Kidney (tissue), 14 donors: ENCODE measurements around the gene DNAAF8. TPM values are rescaled to one million over a fixed set of nuclear protein-coding genes. Genes with fewer than 3 reads are reported as not detected.

Source experiments
- DNase-seq, 5 donors: peaks; one replicate each; pipeline ENCODE4 v3.0.0-alpha.2; 2013 to 2020
- FAIRE-seq: peaks from 2 replicates; lab custom pipeline; 2012; peaks lifted over from hg19 to GRCh38; lab: Jason Lieb, UNC
- H3K27ac ChIP-seq, 2 donors: one replicate each; pipeline ENCODE4 v1.7.0; 2013; ENCODE audit warnings: low read depth in 2 of 2, low read length in 2 of 2, inconsistent platforms in 1 of 2
- H3K27me3 ChIP-seq: one replicate; pipeline ENCODE4 v1.7.1; 2013; ENCODE audit warnings: low read length, inconsistent platforms; ENCODE audit not compliant: control insufficient read depth, insufficient read depth
- H3K36me3 ChIP-seq, 3 donors: one replicate each; pipeline versions ENCODE4 v1.7.0 to v1.7.1; 2013; ENCODE audit warnings: low read length in 3 of 3, control low read depth in 1 of 3, inconsistent platforms in 1 of 3; ENCODE audit not compliant: insufficient read depth in 3 of 3, control insufficient read depth in 2 of 3
- H3K4me1 ChIP-seq, 3 donors: one replicate each; pipeline versions ENCODE4 v1.7.0 to v1.7.1; 2013; ENCODE audit warnings: low read length in 3 of 3, inconsistent platforms in 1 of 3, low read depth in 1 of 3; ENCODE audit not compliant: control insufficient read depth in 2 of 3, insufficient read depth in 2 of 3
- H3K4me3 ChIP-seq, 3 donors: one replicate each; pipeline versions ENCODE4 v1.7.0 to v1.8.1; 2013; ENCODE audit warnings: low read length in 3 of 3, control low read depth in 1 of 3, inconsistent platforms in 1 of 3
- H3K9ac ChIP-seq, 3 donors: one replicate each; pipeline versions ENCODE4 v1.7.0 to v1.7.1; 2013; ENCODE audit warnings: low read length in 3 of 3, control low read depth in 1 of 3, inconsistent platforms in 1 of 3
- H3K9me3 ChIP-seq, 3 donors: one replicate each; pipeline versions ENCODE4 v1.7.0 to v1.7.1; 2013; ENCODE audit warnings: low read length in 3 of 3, control low read depth in 1 of 3, inconsistent platforms in 1 of 3; ENCODE audit not compliant: control insufficient read depth in 2 of 3, insufficient read depth in 1 of 3
- intact Hi-C: fragments of 100-400 bp; cut with DNase I; formaldehyde crosslinking; loops from one replicate; pipeline ENCODE4 v1.11.1; 2022
- polyA plus RNA-seq: library from polyadenylated mRNA; stranded (reverse); fragments of 350-450 nt; fragmentation: Illumina TruSeq; extraction: RNeasy Lipid Tissue Mini Kit (QIAGEN cat#74804); gene quantifications from one replicate; pipeline ENCODE4 v1.2.3, GENCODE V29; 2014; ENCODE audit warnings: low read depth, low replicate concordance; ENCODE audit not compliant: insufficient read depth
- total RNA-seq: library from RNA; stranded (reverse); fragmentation: NEBNext Ultra II Directional; extraction: Animal tissue kit (Norgen Biotek cat#: 25700); gene quantifications from one replicate; pipeline ENCODE4 v1.2.1, GENCODE V29; 2021
- TF ChIP-seq, protein P1 (sequence below): IDR thresholded peaks from 3 replicates; pipeline ENCODE4 v1.5.1; 2012; ENCODE audit warnings: mild to moderate bottlenecking, moderate library complexity, borderline replicate concordance; ENCODE audit not compliant: insufficient read depth; ENCODE audit errors: extremely low read depth
- donor health status: control.
- donor health status: control.
- donor health status: control.
- donor health status: control.
- donor health status: control.
- donor health status: DM: yes; HTN: yes; CAD: no.
- donor health status: Normal renal cell carcinoma (clear cell type).

DNAAF8 gene
- total and polyA plus RNA-seq, 2 donors from 2014 or later: 1.8 to 4.0 TPM

DNA sequence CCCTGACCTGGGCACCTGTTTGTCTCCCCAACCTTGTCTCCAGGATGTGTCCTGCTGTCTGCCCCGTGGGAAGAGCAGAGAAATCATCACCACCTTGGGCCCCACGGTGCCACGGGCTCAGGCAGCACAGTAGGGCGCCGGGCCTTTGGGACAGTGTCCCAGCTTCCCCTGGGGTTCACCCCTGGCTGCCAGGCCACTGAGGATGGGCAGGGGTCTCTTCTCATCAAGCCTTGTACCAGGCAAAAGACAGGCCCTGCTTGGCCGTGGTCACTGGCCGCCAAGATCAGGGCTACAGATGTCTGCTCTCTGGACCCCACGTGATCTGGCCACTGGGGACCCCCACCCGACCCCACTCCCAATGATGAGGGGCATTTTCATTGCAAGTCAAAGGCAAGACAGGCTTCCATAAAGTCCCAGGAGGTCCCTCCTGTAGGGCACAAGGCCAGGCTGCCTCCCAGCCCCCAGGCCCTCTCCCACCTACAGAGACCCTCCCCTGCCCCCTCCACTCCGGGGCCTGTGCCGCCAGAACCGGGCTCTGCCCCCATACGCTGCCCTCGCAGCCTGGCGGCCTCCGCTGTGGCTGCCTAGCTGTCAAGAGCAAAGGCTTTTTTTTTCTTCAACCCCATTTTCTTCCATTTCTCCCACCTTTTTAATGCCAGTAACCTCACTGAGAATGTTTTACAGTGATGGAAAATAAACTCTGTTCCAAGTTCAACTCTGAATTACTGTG lies 14.5 kb downstream of the DNAAF8 start:
- DNase-seq (no peak), FAIRE-seq (no peak)
- TF ChIP-seq, protein P1, sequence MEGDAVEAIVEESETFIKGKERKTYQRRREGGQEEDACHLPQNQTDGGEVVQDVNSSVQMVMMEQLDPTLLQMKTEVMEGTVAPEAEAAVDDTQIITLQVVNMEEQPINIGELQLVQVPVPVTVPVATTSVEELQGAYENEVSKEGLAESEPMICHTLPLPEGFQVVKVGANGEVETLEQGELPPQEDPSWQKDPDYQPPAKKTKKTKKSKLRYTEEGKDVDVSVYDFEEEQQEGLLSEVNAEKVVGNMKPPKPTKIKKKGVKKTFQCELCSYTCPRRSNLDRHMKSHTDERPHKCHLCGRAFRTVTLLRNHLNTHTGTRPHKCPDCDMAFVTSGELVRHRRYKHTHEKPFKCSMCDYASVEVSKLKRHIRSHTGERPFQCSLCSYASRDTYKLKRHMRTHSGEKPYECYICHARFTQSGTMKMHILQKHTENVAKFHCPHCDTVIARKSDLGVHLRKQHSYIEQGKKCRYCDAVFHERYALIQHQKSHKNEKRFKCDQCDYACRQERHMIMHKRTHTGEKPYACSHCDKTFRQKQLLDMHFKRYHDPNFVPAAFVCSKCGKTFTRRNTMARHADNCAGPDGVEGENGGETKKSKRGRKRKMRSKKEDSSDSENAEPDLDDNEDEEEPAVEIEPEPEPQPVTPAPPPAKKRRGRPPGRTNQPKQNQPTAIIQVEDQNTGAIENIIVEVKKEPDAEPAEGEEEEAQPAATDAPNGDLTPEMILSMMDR: no peak

DNA sequence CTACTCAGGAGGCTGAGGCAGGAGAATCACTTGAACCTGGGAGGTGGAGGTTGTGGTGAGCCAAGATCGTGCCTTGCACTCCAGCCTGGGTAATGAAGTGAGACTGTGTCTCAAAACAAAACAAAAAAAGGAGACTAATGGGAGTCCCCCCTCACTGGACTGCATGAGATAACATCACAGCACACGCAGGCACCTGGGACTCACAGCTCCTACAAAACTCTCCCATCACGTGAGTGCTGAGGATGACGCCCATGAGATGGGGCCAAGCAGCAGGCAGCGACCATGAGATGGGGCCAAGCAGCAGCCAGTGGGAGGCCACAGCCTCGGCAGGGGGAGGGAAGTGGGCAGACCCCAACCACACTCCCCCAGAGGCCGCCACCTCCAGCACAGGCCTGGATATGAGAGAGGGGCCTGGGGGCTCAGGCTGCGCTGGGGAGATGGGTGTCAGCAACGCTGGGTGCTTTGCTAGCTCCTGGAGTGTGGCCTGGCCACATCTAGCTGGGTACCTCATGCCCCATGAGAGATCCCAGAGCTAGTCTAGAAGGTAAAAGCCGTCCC lies 15.4 kb downstream of the DNAAF8 start:
- DNase-seq (no peak), FAIRE-seq (no peak)
- Histone ChIP-seq H3K36me3 (peaks cover 4 to 20% (median 14%) of the 10 kb centered on the region in 3 donors), H3K9me3 (no peaks in the 10 kb centered on the region), H3K4me3 (no peak overlapping the region), H3K27ac (no peak overlapping the region), H3K9ac (no peak overlapping the region), H3K4me1 (no peaks in the 10 kb centered on the region), H3K27me3 (no peaks in the 10 kb centered on the region)
- intact Hi-C loops: no loop called here
- TF ChIP-seq, protein P1: no peak

More for the DNA sequence above, 14.5 kb downstream of the DNAAF8 start:
- Histone ChIP-seq H3K9me3 (no peaks in the 10 kb centered on the region), H3K36me3 (peaks cover 2 to 19% (median 12%) of the 10 kb centered on the region in 3 donors), H3K4me3 (no peak overlapping the region), H3K27ac (no peak overlapping the region), H3K4me1 (no peaks in the 10 kb centered on the region), H3K9ac (no peak overlapping the region), H3K27me3 (no peaks in the 10 kb centered on the region)
- intact Hi-C loops: no loop called here

DNA sequence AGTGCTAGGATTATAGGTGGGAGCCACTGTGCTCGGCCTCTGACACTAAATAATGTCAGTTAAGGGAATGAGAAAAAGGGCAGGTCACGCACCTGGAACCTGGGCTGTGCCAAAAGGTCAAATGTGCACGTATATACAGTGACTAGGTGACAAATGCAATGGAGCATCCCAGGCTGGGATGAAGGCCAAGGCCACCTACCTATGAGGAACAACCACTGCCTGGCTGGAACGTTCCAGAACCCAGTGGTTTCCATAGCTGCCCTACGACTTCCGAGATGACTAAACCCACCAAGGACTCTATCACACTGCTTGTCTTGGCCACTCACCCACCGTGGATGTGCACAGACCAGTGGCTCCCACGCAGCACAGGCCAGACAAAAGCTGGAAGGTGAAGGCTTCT lies 16.6 kb downstream of the DNAAF8 start:
- no peak overlapping the region for H3K9ac ChIP-seq
- TF ChIP-seq, protein P1: no peak
- intact Hi-C loops: no loop called here
- H3K27me3 ChIP-seq: no peaks in the 10 kb centered on the region
- no peaks in the 10 kb centered on the region for H3K4me1 ChIP-seq
- no peak overlapping the region for H3K4me3 ChIP-seq
- peaks cover 0 to 2% (median 0%) of the 10 kb centered on the region in 3 donors for H3K9me3 ChIP-seq
- DNase-seq: no peak
- no peak for FAIRE-seq
- no peak overlapping the region for H3K27ac ChIP-seq
- peaks cover 7 to 23% (median 20%) of the 10 kb centered on the region in 3 donors for H3K36me3 ChIP-seq
